Esophagus squamous epithelium (tissue), 5 donors: ENCODE measurements around the gene ZNF428. TPM values are rescaled to one million over a fixed set of nuclear protein-coding genes. Genes with fewer than 3 reads are reported as not detected.

Experiments used
- DNase-seq: peaks from one replicate; lab custom pipeline; 2025; lab: John Stamatoyannopoulos, UW
- H3K27ac ChIP-seq, 4 donors: fragments of 200-600 bp; sonication (generic); one replicate each; pipeline ENCODE4 v1.5.1; 2016 to 2019; ENCODE audit warnings: mild to moderate bottlenecking in 1 of 4
- H3K27me3 ChIP-seq, 4 donors: fragments of 200-600 bp; sonication (generic); 1 replicate in 3 of 4; 2 replicates in 1 of 4; pipeline versions ENCODE4 v1.5.1 to v1.6.0; 2017 to 2021; ENCODE audit warnings: antibody characterized with exemption in 1 of 4
- H3K36me3 ChIP-seq, 3 donors: fragments of 200-600 bp; sonication (generic); one replicate each; pipeline ENCODE4 v1.5.1; 2016 to 2019
- H3K4me1 ChIP-seq, 3 donors: fragments of 200-600 bp; sonication (generic); one replicate each; pipeline ENCODE4 v1.5.1; 2017 to 2019
- H3K4me3 ChIP-seq, 4 donors: fragments of 200-600 bp; sonication (generic); 1 replicate in 3 of 4; 2 replicates in 1 of 4; pipeline ENCODE4 v1.5.1; 2016 to 2019; ENCODE audit warnings: mild to moderate bottlenecking in 2 of 4, moderate library complexity in 1 of 4
- H3K9me3 ChIP-seq, 3 donors: fragments of 200-600 bp; sonication (generic); one replicate each; pipeline ENCODE4 v1.5.1; 2016 to 2019
- CTCF ChIP-seq, 6 experiments: fragments of 450-650 bp in 4 of 6; fragments of 200-600 bp in 2 of 6; sonication (generic) in 2 of 6; IDR thresholded peaks; one replicate each; pipeline ENCODE4 v1.5.1; 2016 to 2019; ENCODE audit warnings: antibody characterized with exemption in 6 of 6, mild to moderate bottlenecking in 4 of 6, moderate library complexity in 4 of 6
- POLR2A ChIP-seq, 4 donors: fragments of 450-650 bp; IDR thresholded peaks; one replicate each; pipeline ENCODE4 v1.6.1; 2017; ENCODE audit warnings: antibody characterized with exemption in 4 of 4, mild to moderate bottlenecking in 4 of 4, moderate library complexity in 3 of 4
- WGBS, 2 donors: methylation state at CpG; one replicate each; pipeline ENCODE4 v1.1.5; 2018; 5-methylcytosine and 5-hydroxymethylcytosine counted together
- intact Hi-C: fragments of 100-400 bp; cut with DNase I; formaldehyde crosslinking; loops from one replicate; pipeline ENCODE4 v1.15.0; 2022
- total RNA-seq, 4 donors: library from RNA; depleted of rRNA; stranded (reverse); fragments of >200 nt; gene quantifications; one replicate each; pipeline ENCODE4 v1.1.0, GENCODE V29; 2016
- donor health status: DM: yes; HTN: yes; CAD: no.

The ZNF428 gene
- total RNA-seq, 4 donors from 2014 or later: 7.9 to 19.3 (median 11.8) TPM

GRCh38 chr19:43664018-43664417 is 44.6 kb upstream of the ZNF428 start:
- no peak overlapping the region for H3K4me3 ChIP-seq
- no peak for DNase-seq
- no peak overlapping the region for H3K27ac ChIP-seq
- H3K9me3 ChIP-seq: no peaks in the 10 kb centered on the region
- peaks cover 0 to 26% (median 0%) of the 10 kb centered on the region in 3 donors for H3K36me3 ChIP-seq
- WGBS, 2 donors: 67 to 71% methylated on average over 7 of the region's 7 CpGs
- no peak for TF ChIP-seq POLR2A (IDR thresholded peaks at IDR 0.05)
- no peak for TF ChIP-seq CTCF (IDR thresholded peaks at IDR 0.05)
- no peaks in the 10 kb centered on the region for H3K27me3 ChIP-seq
- intact Hi-C loops: no loop called here
- peaks cover 8 to 16% (median 9%) of the 10 kb centered on the region in 3 donors for H3K4me1 ChIP-seq

DNA sequence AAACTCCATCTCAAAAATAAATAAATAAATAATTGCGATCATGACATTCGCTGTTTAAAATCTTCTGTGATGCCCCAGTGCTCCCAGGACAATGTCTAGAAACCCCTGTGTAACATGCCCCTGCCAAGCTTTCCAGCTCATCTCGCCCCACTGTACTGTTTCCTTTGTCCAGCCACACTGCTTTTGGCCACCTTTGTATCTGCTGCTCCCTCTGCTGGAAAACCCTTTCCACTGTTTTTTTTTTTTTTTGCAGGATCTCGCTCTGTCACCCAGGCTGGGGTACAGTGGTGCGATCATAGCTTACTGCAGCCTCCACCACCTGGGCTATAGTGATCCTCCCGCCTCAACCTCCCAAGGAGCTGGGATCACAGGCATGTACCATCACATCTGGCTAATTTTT is 43.1 kb upstream of the ZNF428 start:
- Histone ChIP-seq H3K27me3 (no peaks in the 10 kb centered on the region), H3K27ac (no peak overlapping the region), H3K36me3 (peaks cover 0 to 34% (median 0%) of the 10 kb centered on the region in 3 donors), H3K9me3 (peaks cover 0 to 7% (median 0%) of the 10 kb centered on the region in 3 donors), H3K4me1 (peaks cover 2 to 8% (median 4%) of the 10 kb centered on the region in 3 donors), H3K4me3 (no peak overlapping the region)
- DNase-seq: no peak
- 93 to 94% methylated on average over 6 of the region's 6 CpGs for WGBS, 2 donors
- TF ChIP-seq POLR2A (IDR thresholded peaks at IDR 0.05) (no peak), CTCF (IDR thresholded peaks at IDR 0.05) (peak in 1 of 6 experiments; percentile 14)
- intact Hi-C loops: no loop called here

DNA sequence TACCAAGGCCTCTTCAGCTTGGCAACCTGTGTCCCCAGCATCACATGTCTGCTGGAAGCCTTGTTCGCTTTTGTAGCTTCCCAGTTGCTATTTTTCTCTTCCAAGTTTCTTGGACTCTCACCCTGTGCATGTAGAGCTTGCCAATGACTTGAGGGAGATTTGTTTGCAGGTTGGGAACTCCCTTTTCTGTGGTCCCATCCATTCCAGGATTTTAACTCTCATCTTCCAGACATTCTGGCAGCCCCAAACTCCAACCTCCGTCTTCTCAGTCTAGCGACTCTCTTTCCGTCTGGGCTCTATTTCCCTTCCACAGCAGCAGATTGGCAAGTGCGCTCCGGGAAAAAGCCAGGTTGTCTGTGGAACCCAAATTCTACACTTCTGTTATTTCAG is 41.5 kb upstream of the ZNF428 start:
- no peaks in the 10 kb centered on the region for H3K27me3 ChIP-seq
- intact Hi-C loops: no loop called here
- no peak overlapping the region for H3K27ac ChIP-seq
- no peak overlapping the region for H3K4me3 ChIP-seq
- DNase-seq: no peak
- 78 to 84% methylated on average over 5 to 6 of the region's 6 CpGs for WGBS, 2 donors
- TF ChIP-seq CTCF (IDR thresholded peaks at IDR 0.05): no peak
- TF ChIP-seq POLR2A (IDR thresholded peaks at IDR 0.05): no peak
- H3K4me1 ChIP-seq: peaks cover 0 to 5% (median 0%) of the 10 kb centered on the region in 3 donors
- peaks cover 0 to 35% (median 0%) of the 10 kb centered on the region in 3 donors for H3K36me3 ChIP-seq
- H3K9me3 ChIP-seq: peaks cover 0 to 7% (median 0%) of the 10 kb centered on the region in 3 donors

DNA sequence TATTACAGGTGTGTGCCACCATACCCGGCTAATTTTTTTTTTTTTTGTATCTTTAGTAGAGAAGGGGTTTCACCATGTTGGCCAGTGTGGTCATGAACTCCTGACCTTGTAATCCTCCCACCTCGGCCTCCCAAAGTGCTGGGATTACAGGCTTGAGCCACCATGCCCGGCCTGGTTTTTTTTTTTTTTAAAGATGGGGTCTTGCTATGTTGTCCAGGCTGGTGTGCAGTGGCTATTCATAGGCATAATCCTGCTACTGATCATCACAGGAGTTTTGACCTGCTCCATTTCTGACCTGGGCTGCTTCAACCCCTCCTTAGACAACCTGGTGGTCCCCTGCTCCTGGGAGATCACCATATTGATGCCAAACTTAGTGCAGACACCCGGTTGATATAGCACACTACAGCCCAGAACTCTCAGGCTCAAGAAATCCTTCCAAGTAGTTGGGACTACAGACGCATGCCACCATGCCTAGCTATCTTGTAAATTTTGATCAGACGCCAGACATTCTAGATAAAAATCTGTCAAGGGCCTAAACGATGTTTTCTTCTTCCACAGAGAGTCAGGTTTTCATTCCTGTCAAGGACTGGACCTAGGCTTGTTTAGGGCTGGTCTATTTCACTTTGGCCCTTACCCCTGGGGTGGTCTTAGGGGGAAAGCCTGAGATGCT is 41.0 kb upstream of the ZNF428 start:
- no peak for DNase-seq
- H3K4me1 ChIP-seq: peaks cover 0 to 5% (median 0%) of the 10 kb centered on the region in 3 donors
- TF ChIP-seq CTCF (IDR thresholded peaks at IDR 0.05) (no peak), POLR2A (IDR thresholded peaks at IDR 0.05) (no peak)
- intact Hi-C loops: no loop called here
- no peak overlapping the region for H3K4me3 ChIP-seq
- peaks cover 0 to 35% (median 0%) of the 10 kb centered on the region in 3 donors for H3K36me3 ChIP-seq
- WGBS, 2 donors: 78 to 86% methylated on average over 6 to 7 of the region's 7 CpGs
- peaks cover 0 to 7% (median 0%) of the 10 kb centered on the region in 3 donors for H3K9me3 ChIP-seq
- H3K27me3 ChIP-seq: no peaks in the 10 kb centered on the region
- no peak overlapping the region for H3K27ac ChIP-seq

DNA sequence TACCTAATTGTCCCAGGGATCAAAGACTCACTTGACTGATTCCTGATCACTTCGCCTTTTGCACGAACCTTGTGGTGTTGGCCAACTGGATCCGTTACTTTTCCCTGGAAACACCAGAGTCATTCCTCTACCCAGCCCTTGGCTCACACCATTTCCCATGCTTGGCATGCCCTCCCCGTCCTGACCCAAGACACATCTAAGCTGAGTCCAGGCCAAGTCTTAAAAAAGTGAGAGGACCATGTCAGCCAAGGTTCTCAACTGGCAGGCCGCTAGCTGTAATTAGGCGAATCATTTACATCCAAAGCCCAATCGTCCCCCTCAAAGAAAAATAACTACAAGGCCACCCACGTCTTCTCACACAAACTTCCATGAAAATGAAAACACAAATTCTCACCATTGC is 39.1 kb upstream of the ZNF428 start:
- WGBS, 2 donors: 89 to 96% methylated on average over 8 of the region's 8 CpGs
- intact Hi-C loops: loop anchor here (10.0 kb wide), 1 partner anchor 54 kb away; no protein-coding TSS in a partner anchor
- H3K36me3 ChIP-seq: peaks cover 0 to 50% (median 0%) of the 10 kb centered on the region in 3 donors

More for the DNA sequence above, 39.1 kb upstream of the ZNF428 start:
- Histone ChIP-seq H3K9me3 (peaks cover 0 to 7% (median 0%) of the 10 kb centered on the region in 3 donors), H3K4me1 (no peaks in the 10 kb centered on the region), H3K27ac (no peak overlapping the region), H3K27me3 (no peaks in the 10 kb centered on the region), H3K4me3 (no peak overlapping the region)
- TF ChIP-seq CTCF (IDR thresholded peaks at IDR 0.05) (no peak), POLR2A (IDR thresholded peaks at IDR 0.05) (no peak)
- no peak for DNase-seq
